Fibroblast of villous mesenchyme (primary cell): ENCODE data around the gene NADK2. TPM values are rescaled to one million over a fixed set of nuclear protein-coding genes. Genes with fewer than 3 reads are reported as not detected.
"Not testable (repeated sequence)": the region's sequence is repeated elsewhere in the genome, so short reads cannot be mapped to it uniquely, and the experiment has no call there.

Source experiments
- DNase-seq: peaks from one replicate; pipeline ENCODE4 v3.0.0-alpha.2; 2010; ENCODE audit warnings: low read depth
- H3K4me3 ChIP-seq: 2 replicates; pipeline ENCODE4 v1.5.1; 2011; ENCODE audit warnings: low read depth, mild to moderate bottlenecking, low read length
- CTCF ChIP-seq: IDR thresholded peaks from 2 replicates; pipeline ENCODE4 v1.5.1; 2012; ENCODE audit warnings: low read depth, mild to moderate bottlenecking, low read length; ENCODE audit not compliant: insufficient read depth
- total RNA-seq: library from RNA; depleted of rRNA; stranded (reverse); fragments of >200 nt; gene quantifications from 2 replicates; pipeline ENCODE4 v1.2.3, GENCODE V29; 2012

NADK2 gene
- total RNA-seq, 1 donor = 36.3 TPM

GRCh38 chr5:36199620-36200019 lies 42.1 kb downstream of the NADK2 start:
- DNase-seq = peak; percentile 65
- no peak overlapping the region for H3K4me3 ChIP-seq
- no peak for TF ChIP-seq CTCF

- not testable (repeated sequence) for H3K4me3 ChIP-seq, DNase-seq
Observed at GRCh38 chr5:36198783-36199182, 42.9 kb downstream of the NADK2 start.

GRCh38 chr5:36198281-36198680 lies 43.4 kb downstream of the NADK2 start:
- no peak for TF ChIP-seq CTCF
- DNase-seq = no peak
- H3K4me3 ChIP-seq = no peak overlapping the region

- no peak for DNase-seq
- TF ChIP-seq CTCF = no peak
Observed at GRCh38 chr5:36193746-36194145, 48.0 kb downstream of the NADK2 start.

GRCh38 chr5:36184408-36184807 lies 57.3 kb downstream of the NADK2 start:
- H3K4me3 ChIP-seq, DNase-seq: not testable (repeated sequence)

More at GRCh38 chr5:36193746-36194145, 48.0 kb downstream of the NADK2 start:
- no peak overlapping the region for H3K4me3 ChIP-seq

GRCh38 chr5:36181774-36182173 lies 60.0 kb downstream of the NADK2 start:
- no peak for TF ChIP-seq CTCF
- H3K4me3 ChIP-seq = no peak overlapping the region
- no peak for DNase-seq

- no peak for DNase-seq
- H3K4me3 ChIP-seq = no peak overlapping the region
- TF ChIP-seq CTCF = no peak
Observed at GRCh38 chr5:36180556-36181350, 61.0 kb downstream of the NADK2 start.

- no peak for TF ChIP-seq CTCF
- DNase-seq = no peak
- no peak overlapping the region for H3K4me3 ChIP-seq
Observed at GRCh38 chr5:36179950-36180349, 61.8 kb downstream of the NADK2 start.
